ENCODE measurements around the gene ARHGEF6.

Gene ARHGEF6

DNA sequence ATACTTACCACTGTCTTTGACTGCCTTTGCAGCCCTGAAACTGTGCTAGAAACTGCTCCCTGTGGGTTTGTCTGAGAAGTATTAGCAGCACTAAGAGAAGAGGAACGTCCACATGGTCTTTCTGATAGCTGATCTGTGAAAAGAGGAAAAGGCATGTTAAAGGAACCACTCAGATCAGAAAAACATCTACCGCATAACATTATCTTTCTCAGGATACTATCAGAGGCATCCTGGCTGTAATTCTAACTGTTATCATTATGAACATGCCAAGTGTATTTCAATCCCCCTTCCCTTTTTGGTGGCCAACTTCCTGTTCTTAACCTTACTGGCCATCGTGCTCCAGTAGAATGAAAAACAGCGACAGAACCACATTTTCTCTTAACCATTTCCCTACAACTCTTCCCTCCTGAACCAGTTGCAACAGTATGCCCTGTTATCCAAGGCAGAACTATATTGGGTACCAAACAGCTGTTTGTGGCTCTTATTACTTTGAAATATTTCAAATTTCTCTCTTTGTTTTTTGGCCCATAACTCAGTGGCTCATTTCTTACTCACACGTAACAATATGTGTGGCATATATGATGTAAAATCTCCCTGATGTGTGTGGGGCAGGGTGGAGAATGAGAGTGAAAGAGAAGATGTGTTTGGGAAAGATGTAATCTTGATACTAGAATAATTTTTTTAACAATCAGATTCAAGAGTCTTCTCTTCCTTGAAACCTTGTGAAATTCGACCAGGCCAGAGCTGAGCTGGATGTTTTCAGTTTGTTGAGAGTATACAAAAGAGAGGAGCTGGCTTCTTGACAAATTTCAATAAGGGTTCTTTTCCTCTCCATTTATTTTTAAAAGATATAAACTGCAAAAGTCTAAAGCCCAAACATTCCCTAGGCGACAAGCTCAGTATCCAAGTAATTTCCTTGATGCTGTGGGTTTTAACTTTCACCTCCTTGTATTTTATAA lies 35.2 kb downstream of the ARHGEF6 start:
- no peak for DNase-seq

- DNase-seq, result no peak
These were observed 37.9 kb downstream of the ARHGEF6 start for GRCh38 chrX:136742721-136743379.

- DNase-seq, result no peak
These were observed 42.5 kb downstream of the ARHGEF6 start for GRCh38 chrX:136738049-136738729.

GRCh38 chrX:136736690-136737089 lies 44.0 kb downstream of the ARHGEF6 start:
- DNase-seq, result no peak

DNA sequence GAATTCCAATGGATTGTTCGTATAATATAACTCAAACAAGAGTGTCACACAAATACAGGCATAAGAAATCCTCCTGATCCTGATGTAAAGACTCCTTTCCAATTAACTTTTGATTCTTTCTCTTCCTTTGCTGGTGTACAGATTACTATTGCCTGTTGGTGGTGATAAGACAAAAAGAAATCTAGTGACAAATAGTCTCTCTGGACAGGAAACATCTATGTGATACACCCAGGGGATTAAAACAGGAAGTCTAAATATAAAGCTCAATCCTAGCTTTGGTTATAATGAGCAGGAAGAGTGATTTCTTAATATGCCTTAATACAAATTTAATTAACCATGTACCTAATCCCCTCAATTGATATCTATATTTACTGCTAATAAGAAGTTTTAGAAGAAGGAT lies 45.1 kb downstream of the ARHGEF6 start:
- peak; percentile 30 for DNase-seq

DNA sequence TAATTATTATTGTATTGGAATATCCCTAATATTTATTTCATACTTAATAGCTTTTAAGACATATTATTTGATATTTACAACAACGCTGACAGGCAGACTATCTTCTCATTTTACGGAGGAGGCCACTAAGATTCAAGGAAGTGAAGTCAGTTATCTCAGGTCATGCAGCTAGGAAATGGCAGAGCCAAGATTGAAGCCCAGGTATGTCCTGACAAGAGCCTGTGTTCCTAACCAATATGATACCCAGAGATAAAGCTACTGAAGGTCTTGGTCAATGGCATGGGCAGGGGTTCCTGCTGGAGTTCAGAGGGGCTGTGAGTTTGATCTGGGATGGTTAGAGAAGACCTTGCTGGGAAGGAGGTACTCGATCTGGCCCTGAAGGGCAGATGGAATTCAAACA lies 47.1 kb downstream of the ARHGEF6 start:
- no peak for DNase-seq

- DNase-seq, result no peak
These were observed 48.9 kb downstream of the ARHGEF6 start for GRCh38 chrX:136731798-136732197.

GRCh38 chrX:136731207-136731782 lies 49.4 kb downstream of the ARHGEF6 start:
- DNase-seq, result peak; percentile 27

DNA sequence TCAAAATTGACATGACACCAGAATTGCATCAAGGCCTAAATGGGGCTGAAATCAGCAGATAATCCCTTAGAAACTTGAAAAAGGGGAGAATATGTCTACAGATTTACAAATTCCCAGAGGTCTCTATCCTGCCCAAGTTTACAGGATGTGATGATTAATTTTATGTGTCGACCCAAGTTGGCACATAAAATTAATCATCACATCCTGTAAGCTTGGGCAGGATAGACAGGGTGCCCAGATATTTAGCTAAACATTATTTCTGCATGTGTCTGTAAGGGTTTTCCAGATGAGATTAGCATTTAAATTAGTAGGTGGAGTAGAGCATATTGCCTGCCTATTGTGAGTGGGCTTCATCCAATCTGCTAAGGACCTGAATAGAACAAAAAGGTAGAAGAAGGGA lies 52.3 kb downstream of the ARHGEF6 start:
- DNase-seq, result no peak

DNA sequence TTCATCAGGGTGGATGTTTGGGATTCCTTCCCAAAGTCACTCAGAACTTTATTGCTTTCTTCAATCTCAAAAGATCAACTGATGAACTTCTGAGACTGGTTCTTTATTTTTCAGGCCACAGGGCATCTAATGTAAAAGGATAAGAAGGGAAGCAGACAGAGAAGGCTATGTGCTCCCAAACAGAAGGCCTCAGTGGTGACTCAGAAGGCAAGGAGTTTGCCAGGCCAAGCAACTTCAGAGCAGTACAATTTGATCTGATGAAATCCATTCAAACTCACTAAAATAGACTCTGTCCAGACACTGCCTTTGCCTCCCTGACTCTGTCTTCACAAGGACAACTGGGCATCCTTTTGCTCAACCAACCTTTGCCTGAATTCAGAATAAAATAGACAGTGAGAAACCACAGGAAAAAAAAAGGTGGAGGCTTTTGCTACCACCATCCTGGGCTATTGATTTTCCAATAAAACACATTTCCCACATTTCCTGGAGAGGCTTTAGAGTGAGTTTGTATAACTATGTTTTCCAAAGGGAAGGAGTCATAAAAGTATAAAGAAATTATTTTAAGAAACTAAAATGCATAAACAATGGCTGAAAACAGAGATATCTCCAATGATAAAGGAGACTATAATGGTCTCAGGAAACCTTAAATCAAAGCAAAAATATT lies 55.2 kb downstream of the ARHGEF6 start:
- DNase-seq, result no peak

DNA sequence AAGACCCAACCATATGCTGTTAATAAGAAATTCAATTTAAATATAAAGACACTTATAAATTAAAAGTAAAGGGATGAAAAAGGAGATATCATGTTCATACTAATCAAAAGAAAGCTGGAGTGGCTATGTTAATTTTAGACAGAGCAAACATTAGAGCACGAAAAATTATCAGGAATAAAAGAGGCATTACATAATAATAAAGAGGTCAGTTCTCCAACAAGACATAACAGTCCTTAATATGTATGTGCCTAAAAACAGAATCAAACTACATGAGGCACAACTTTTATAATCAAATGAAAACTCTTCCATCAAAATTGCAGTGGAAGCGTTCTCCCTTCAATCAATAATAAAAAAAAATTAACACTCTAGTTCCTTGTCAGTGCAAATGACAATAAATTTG lies 62.6 kb downstream of the ARHGEF6 start:
- no peak for DNase-seq

DNA sequence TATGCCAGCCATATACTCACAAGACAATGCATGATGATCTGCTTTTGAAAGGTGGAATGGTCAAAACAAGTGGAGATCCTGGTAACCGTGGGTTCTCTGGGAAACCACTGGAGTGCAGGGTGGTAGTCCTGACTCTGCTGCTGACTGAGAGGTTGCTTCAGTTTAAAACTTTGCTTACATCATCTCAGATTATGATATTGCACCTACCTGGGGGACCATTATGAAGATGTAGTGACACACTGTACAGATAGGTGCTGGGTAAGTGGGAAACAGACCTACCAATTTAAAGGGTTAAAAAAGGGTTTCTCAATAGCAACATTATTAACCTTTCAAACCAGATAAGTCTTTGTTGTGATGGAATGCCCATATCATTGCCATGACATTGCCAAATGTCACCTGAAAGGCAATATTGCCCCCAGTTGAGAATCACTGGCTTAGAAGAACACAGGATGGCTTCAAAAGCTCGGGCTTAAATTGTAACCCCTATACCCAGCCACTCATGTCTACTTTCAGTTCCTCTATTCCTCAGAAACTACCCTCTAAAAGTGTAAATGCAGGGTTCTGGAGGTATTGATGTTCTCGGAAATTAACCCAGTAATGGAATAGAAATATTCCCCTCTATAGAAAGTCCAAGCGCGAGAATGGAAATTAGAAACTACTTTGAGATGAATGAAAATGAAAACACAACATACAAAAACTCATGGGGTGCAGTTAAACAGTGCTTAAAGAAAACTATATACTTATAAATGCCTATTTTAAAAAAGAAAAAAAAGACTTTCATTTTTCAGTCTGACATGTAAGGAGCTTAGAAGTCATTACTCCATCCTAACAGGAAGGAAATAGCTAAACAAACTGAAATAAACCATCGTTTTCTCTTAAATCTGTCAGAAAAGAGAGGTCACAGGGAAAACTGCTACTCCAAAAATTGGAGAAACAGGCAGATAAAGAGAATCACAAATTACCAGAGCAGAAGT lies 65.8 kb downstream of the ARHGEF6 start:
- peak; percentile 30 for DNase-seq

DNA sequence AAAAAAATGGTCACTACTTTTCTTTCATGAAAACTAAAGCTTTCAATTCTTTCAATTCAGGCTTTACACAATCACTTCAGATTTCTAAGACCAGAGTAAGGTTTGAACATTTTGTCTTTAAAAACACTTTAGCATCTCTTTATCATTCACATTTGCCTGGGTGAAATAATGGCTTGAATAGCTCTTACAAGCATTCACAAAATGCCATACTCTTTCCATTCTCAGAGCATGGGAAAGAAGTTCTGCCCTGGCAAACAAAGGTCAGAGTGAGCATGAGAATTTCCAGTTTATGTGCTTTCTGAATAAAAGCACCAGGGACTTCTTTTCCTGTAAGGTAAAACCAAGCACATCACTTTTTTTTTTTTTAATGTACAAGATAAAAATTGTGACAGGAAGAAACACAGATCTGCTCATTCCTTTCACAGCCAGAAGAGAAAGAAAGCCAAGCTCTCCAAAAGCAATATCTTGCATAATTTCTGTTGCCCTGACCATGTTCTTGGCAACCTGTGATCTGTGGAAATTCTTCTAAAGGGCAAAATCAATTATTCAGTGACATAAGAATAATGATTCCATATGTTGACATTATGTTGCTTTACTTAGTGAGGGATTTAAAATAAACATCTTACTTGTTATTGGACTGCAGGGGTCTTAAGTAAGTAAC lies 68.0 kb downstream of the ARHGEF6 start:
- no peak for DNase-seq

GRCh38 chrX:136711147-136711546 lies 69.6 kb downstream of the ARHGEF6 start:
- peak; percentile 53 for DNase-seq

- peak; percentile 74 for DNase-seq
These were observed 70.3 kb downstream of the ARHGEF6 start for GRCh38 chrX:136710325-136710951.

DNA sequence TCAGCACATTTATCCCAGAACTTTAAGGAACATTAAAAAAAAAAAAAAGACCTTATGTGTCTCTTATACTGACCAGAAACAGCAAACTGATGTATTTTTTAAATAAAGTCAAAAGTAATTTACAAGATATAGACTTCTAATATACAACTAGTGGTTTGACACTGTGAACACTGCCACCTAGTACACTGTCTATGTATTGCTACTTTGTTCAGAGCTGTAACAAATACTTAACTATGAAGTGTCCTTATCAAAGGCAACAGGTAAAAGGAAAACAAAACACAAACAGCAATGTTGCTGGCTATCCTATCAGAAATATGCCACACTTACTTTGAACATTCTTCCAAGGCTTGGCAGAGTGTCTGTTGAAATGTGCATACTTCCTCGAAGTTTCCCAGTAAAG lies 72.4 kb downstream of the ARHGEF6 start:
- no peak for DNase-seq

- DNase-seq, result no peak
These were observed 83.6 kb downstream of the ARHGEF6 start for GRCh38 chrX:136697156-136697555.

DNA sequence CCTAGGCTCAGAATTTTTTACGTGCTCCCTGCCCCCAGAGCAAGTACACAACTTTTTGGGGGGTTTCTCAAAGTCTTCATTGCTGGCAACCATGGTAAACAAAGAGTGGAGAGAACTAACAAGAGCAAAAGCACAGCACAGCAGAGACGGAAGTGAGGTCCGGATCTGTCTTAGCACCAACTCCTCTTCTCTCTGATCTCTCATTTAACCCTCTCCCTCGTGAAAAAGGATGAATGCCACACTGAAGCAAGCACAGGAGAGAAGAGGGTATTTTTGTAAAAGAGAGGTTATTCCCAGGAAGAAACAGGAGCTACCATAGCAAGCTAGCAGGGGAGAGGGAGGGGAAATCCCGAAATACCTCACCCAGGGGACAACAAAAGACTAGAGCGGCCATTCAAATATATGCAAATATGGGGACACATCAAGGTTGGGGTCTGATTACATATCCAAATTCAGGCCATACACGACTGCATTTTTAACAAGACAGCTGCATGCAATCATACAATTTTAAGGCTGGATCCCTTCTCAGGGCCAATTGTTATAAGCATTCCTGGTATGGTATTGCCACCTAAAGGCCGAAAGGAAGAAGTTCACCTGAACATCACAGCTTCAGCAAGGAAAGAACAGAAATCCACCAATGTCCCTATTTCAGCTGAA lies 86.2 kb downstream of the ARHGEF6 start:
- DNase-seq, result peak; percentile 11

DNA sequence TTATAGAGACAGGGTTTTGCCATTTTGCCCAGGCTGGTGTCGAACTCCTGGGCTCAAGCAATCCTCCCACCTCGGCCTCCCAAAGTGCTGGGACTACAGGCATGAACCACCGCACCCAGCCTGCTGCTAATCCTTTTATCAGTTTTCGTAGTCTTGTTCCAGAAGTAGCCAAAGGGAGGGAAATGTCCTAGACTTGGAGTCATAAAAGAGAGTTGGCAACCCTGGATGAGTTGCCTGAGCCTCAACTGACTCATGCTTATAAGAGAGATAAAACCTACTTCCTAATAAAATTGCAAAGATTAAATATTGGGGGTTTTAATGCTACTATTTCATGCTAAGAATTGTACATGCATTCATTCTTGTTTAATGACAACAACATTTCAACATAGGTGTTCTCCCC lies 88.5 kb downstream of the ARHGEF6 start:
- DNase-seq, result no peak

All from inflammatory macrophage treated with lipopolysaccharide for 4 hours (primary cell).